HEK293 (cell line): ENCODE data around the gene OSBP2.

Experiments
- CTCF ChIA-PET: fragments of 350-600 bp; formaldehyde crosslinking; extraction: SDS; loops from one replicate; lab custom pipeline; 2021; ENCODE audit warnings: antibody characterized with exemption; lab: Yijun Ruan, JAX
- POLR2A ChIA-PET: fragments of 300-600 bp; formaldehyde crosslinking; extraction: SDS; loops from one replicate; lab custom pipeline; 2020; ENCODE audit warnings: antibody characterized with exemption, inconsistent platforms; lab: Yijun Ruan, JAX
- H3K27ac ChIP-seq: fragments of 200-500 bp; sonication (Bioruptor generic); 2 replicates; pipeline ENCODE4 v1.5.1; 2014; ENCODE audit warnings: low read depth, low read length, control low read depth, inconsistent platforms; ENCODE audit errors: extremely low read depth
- H3K36me3 ChIP-seq, 2 experiments: fragments of 200-500 bp in 1 of 2; sonication (Bioruptor generic) in 1 of 2; 1 replicate in 1 of 2; 2 replicates in 1 of 2; pipeline ENCODE4 v1.5.1; 2014 to 2017; ENCODE audit warnings: inconsistent platforms in 2 of 2, low read length in 2 of 2; ENCODE audit not compliant: control insufficient read depth in 2 of 2, insufficient read depth in 1 of 2
- H3K4me1 ChIP-seq: fragments of 200-500 bp; sonication (Bioruptor generic); 2 replicates; pipeline ENCODE4 v1.5.1; 2014; ENCODE audit warnings: mild to moderate bottlenecking, low read length, inconsistent platforms; ENCODE audit not compliant: control insufficient read depth, insufficient read depth
- H3K4me3 ChIP-seq: 2 replicates; pipeline ENCODE4 v1.5.1; 2011; ENCODE audit warnings: low read depth, mild to moderate bottlenecking, control low read depth, low read length, moderate library complexity
- H3K9me3 ChIP-seq: fragments of 200-500 bp; sonication (Bioruptor generic); 2 replicates; pipeline ENCODE4 v1.5.1; 2014; ENCODE audit warnings: low read depth, low read length, inconsistent platforms; ENCODE audit not compliant: control insufficient read depth, insufficient read depth
- BCL6B ChIP-seq: fragments of 450-650 bp; formaldehyde crosslinking; IDR thresholded peaks from 2 replicates; pipeline ENCODE4 v1.5.1; 2017; ENCODE audit warnings: missing biosample characterization, missing genetic modification characterization
- CTCF ChIP-seq: fragments of 450-650 bp; formaldehyde crosslinking; IDR thresholded peaks from 2 replicates; pipeline ENCODE4 v1.5.1; 2016; ENCODE audit warnings: missing biosample characterization, missing genetic modification characterization
- GLIS2 ChIP-seq: fragments of 450-650 bp; formaldehyde crosslinking; IDR thresholded peaks from 2 replicates; pipeline ENCODE4 v1.5.1; 2016; ENCODE audit warnings: missing biosample characterization, missing genetic modification characterization
- INSM2 ChIP-seq: fragments of 450-650 bp; formaldehyde crosslinking; IDR thresholded peaks from 2 replicates; pipeline ENCODE4 v1.5.1; 2016; ENCODE audit warnings: missing biosample characterization, missing genetic modification characterization
- PATZ1 ChIP-seq: fragments of 450-650 bp; formaldehyde crosslinking; IDR thresholded peaks from 2 replicates; pipeline ENCODE4 v1.5.1; 2016; ENCODE audit warnings: missing biosample characterization, missing genetic modification characterization
- SALL2 ChIP-seq: fragments of 450-650 bp; formaldehyde crosslinking; IDR thresholded peaks from 2 replicates; pipeline ENCODE4 v1.5.0; 2017; ENCODE audit warnings: missing biosample characterization, mild to moderate bottlenecking, missing genetic modification characterization, borderline replicate concordance
- YY2 ChIP-seq: fragments of 450-650 bp; formaldehyde crosslinking; IDR thresholded peaks from 2 replicates; pipeline ENCODE4 v1.5.1; 2016; ENCODE audit warnings: missing biosample characterization, missing genetic modification characterization
- ZBTB1 ChIP-seq: fragments of 450-650 bp; formaldehyde crosslinking; IDR thresholded peaks from 2 replicates; pipeline ENCODE4 v1.5.1; 2016; ENCODE audit warnings: missing biosample characterization, missing genetic modification characterization
- ZBTB17 ChIP-seq: fragments of 450-650 bp; formaldehyde crosslinking; IDR thresholded peaks from 2 replicates; pipeline ENCODE4 v1.5.1; 2016; ENCODE audit warnings: missing biosample characterization, missing genetic modification characterization
- ZNF266 ChIP-seq: fragments of 450-650 bp; formaldehyde crosslinking; IDR thresholded peaks from 2 replicates; pipeline ENCODE4 v1.5.1; 2016; ENCODE audit warnings: missing biosample characterization, missing genetic modification characterization, low read depth
- ZNF341 ChIP-seq: fragments of 450-650 bp; formaldehyde crosslinking; IDR thresholded peaks from 2 replicates; pipeline ENCODE4; 2016; ENCODE audit warnings: low read depth, missing biosample characterization, missing genetic modification characterization
- ZNF398 ChIP-seq: fragments of 450-650 bp; formaldehyde crosslinking; IDR thresholded peaks from 2 replicates; pipeline ENCODE4 v1.5.1; 2017; ENCODE audit warnings: missing biosample characterization, missing genetic modification characterization
- ZNF501 ChIP-seq: fragments of 450-650 bp; formaldehyde crosslinking; IDR thresholded peaks from 2 replicates; pipeline ENCODE4 v1.5.1; 2016; ENCODE audit warnings: missing biosample characterization, missing genetic modification characterization
- ZNF529 ChIP-seq: fragments of 450-650 bp; formaldehyde crosslinking; IDR thresholded peaks from 2 replicates; pipeline ENCODE4 v1.5.1; 2017; ENCODE audit warnings: missing genetic modification characterization, missing biosample characterization; ENCODE audit not compliant: insufficient replicate concordance
- ZNF544 ChIP-seq: fragments of 450-650 bp; formaldehyde crosslinking; IDR thresholded peaks from 2 replicates; pipeline ENCODE4 v1.5.0; 2017; ENCODE audit warnings: missing biosample characterization, missing genetic modification characterization
- ZNF658 ChIP-seq: fragments of 450-650 bp; formaldehyde crosslinking; IDR thresholded peaks from 2 replicates; pipeline ENCODE4; 2016; ENCODE audit warnings: missing biosample characterization, missing genetic modification characterization
- ZNF692 ChIP-seq: fragments of 450-650 bp; formaldehyde crosslinking; IDR thresholded peaks from 2 replicates; pipeline ENCODE4 v1.5.1; 2016; ENCODE audit warnings: missing biosample characterization, missing genetic modification characterization
- ZNF776 ChIP-seq: fragments of 450-650 bp; formaldehyde crosslinking; IDR thresholded peaks from 2 replicates; pipeline ENCODE4 v1.5.0; 2017; ENCODE audit warnings: missing biosample characterization, missing genetic modification characterization, borderline replicate concordance
- ZNF830 ChIP-seq: fragments of 450-650 bp; IDR thresholded peaks from 2 replicates; pipeline ENCODE4 v1.5.0; 2018; ENCODE audit warnings: missing biosample characterization, missing genetic modification characterization, low read depth, mild to moderate bottlenecking, moderate library complexity
- ZSCAN4 ChIP-seq: fragments of 450-650 bp; formaldehyde crosslinking; IDR thresholded peaks from 2 replicates; pipeline ENCODE4 v1.5.1; 2017; ENCODE audit warnings: missing biosample characterization, missing genetic modification characterization

Gene OSBP2

GRCh38 chr22:30823015-30823370 is 128.3 kb downstream of the OSBP2 start (continued):
- TF ChIP-seq ZNF830 (tag by site-specific recombination): no peak
- TF ChIP-seq PATZ1 (tag by site-specific recombination): no peak
- TF ChIP-seq SALL2 (tag by site-specific recombination): no peak

- Histone ChIP-seq H3K4me3 (no peak overlapping the region), H3K36me3 (no peaks in the 10 kb centered on the region), H3K9me3 (no peaks in the 10 kb centered on the region), H3K27ac (no peak overlapping the region), H3K4me1 (no peaks in the 10 kb centered on the region)
- ChIA-PET POLR2A (interaction anchor here (0.6 kb wide), 1 partner anchor 1127 kb away, joined by 3 read pairs; no protein-coding TSS in a partner anchor), CTCF (interaction anchor here (1.2 kb wide), 1 partner anchor 66 kb away, joined by 3 read pairs; no protein-coding TSS in a partner anchor)
- no peak for TF ChIP-seq YY2
- TF ChIP-seq ZNF692: no peak
- no peak for TF ChIP-seq BCL6B (tag by site-specific recombination)
- TF ChIP-seq ZNF341 (tag by site-specific recombination): no peak
- no peak for TF ChIP-seq ZNF776 (tag by site-specific recombination)
- no peak for TF ChIP-seq ZNF398 (tag by site-specific recombination)
- no peak for TF ChIP-seq ZNF501 (tag by site-specific recombination)
- no peak for TF ChIP-seq ZSCAN4 (tag by site-specific recombination)
- no peak for TF ChIP-seq ZBTB1 (tag by site-specific recombination)
- TF ChIP-seq ZNF544: no peak
Measured at GRCh38 chr22:30824096-30824495, 129.4 kb downstream of the OSBP2 start.

GRCh38 chr22:30824711-30825110 is 130.0 kb downstream of the OSBP2 start:
- Histone ChIP-seq H3K4me1 (no peaks in the 10 kb centered on the region), H3K4me3 (no peak overlapping the region), H3K9me3 (no peaks in the 10 kb centered on the region), H3K27ac (no peak overlapping the region), H3K36me3 (no peaks in the 10 kb centered on the region)
- ChIA-PET POLR2A (no interaction called here), CTCF (interaction anchor here (1.2 kb wide), 1 partner anchor 65 kb away, joined by 3 read pairs; no protein-coding TSS in a partner anchor)
- TF ChIP-seq ZNF658 (tag by site-specific recombination) (no peak), ZNF266 (tag by site-specific recombination) (no peak), ZBTB17 (tag by site-specific recombination) (no peak), ZSCAN4 (tag by site-specific recombination) (no peak), ZNF529 (no peak), ZBTB1 (tag by site-specific recombination) (no peak), GLIS2 (tag by site-specific recombination) (no peak), CTCF (tag by site-specific recombination) (no peak), INSM2 (tag by site-specific recombination) (no peak)
